Upper lobe of right lung (tissue), 1 donor: ENCODE data around the gene TACC2. TPM values are rescaled to one million over a fixed set of nuclear protein-coding genes. Genes with fewer than 3 reads are reported as not detected.
A peak's percentile ranks its signal among the peaks of the same experiment; 100 is the strongest.

Source experiments
- ATAC-seq: fragments of 200-7000 bp; cut with Tn5 transposase; one replicate; pipeline ENCODE4 v1.9.1; 2020; ENCODE audit warnings: mild to moderate bottlenecking, moderate library complexity
- DNase-seq: peaks from one replicate; pipeline ENCODE4 v3.0.0-alpha.2; 2020
- H3K27ac ChIP-seq: fragments of 200-600 bp; one replicate; pipeline ENCODE4 v1.8.0; 2022
- H3K27me3 ChIP-seq: fragments of 200-600 bp; one replicate; pipeline ENCODE4 v1.8.0; 2022; ENCODE audit warnings: mild to moderate bottlenecking
- H3K36me3 ChIP-seq: fragments of 200-600 bp; one replicate; pipeline ENCODE4 v1.8.0; 2022
- H3K4me1 ChIP-seq: fragments of 200-600 bp; one replicate; pipeline ENCODE4 v1.8.0; 2022
- H3K4me3 ChIP-seq: fragments of 200-600 bp; one replicate; pipeline ENCODE4 v1.8.0; 2022; ENCODE audit warnings: mild to moderate bottlenecking
- H3K9me3 ChIP-seq: fragments of 200-600 bp; one replicate; pipeline ENCODE4 v1.8.0; 2022
- CTCF ChIP-seq: fragments of 200-600 bp; IDR thresholded peaks from one replicate; pipeline ENCODE4 v1.8.0; 2022; ENCODE audit warnings: antibody characterized with exemption
- intact Hi-C: fragments of 100-400 bp; cut with DNase I; formaldehyde crosslinking; loops from one replicate; pipeline ENCODE4 v1.11.0; 2022
- total RNA-seq: library from RNA; stranded (reverse); fragmentation: NEBNext Ultra II Directional; extraction: Animal tissue kit (Norgen Biotek cat#: 25700); gene quantifications from one replicate; pipeline ENCODE4 v1.2.1, GENCODE V29; 2021
- donor health status: DM: no; HTN: yes; CAD: no; lungs with severe emphysema.

The TACC2 gene
- total RNA-seq, 1 donor from 2014 or later, result 236 TPM

DNA sequence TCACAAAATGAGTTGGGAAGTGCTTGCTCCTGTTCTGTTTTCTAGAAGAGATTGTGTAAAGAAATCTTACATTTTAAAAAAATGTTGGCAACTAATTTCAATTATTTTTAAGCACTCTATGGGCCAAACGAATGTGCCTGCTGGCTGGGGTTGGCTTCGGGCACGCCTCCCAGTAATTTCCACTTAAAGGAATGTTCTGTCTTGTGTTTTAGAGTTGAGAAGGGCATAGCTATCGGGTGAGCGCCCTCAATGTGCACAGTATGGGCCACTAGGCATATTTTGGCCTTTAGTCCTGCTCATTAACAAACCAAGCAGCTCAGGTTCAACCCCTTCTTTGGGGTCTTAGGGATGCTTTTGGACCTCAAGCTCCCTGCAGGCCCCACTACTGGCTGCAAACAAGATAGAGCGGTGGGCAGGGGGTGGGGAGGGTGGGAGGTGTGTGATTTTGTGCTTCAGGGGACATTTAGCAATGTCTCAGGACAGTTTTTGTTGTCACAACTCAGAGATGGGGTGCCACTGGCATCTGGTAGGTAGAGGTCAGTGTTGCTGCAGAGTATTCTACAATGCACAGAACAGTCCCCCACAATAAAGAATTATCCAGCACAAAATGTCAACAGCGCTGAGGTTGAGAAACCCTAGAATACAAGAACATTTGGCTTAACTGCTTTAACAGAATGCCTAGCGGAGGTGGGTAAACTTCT lies 40.7 kb downstream of the TACC2 start:
- no peak for TF ChIP-seq CTCF
- H3K9me3 ChIP-seq, result no peaks in the 10 kb centered on the region
- H3K36me3 ChIP-seq, result no peaks in the 10 kb centered on the region
- H3K27ac ChIP-seq, result peak overlapping the region; percentile 1
- ATAC-seq (peak; percentile 67), DNase-seq (no peak)
- H3K4me1 ChIP-seq, result peaks cover 8% of the 10 kb centered on the region
- intact Hi-C loops, result no loop called here
- no peaks in the 10 kb centered on the region for H3K27me3 ChIP-seq
- H3K4me3 ChIP-seq, result no peak overlapping the region

DNA sequence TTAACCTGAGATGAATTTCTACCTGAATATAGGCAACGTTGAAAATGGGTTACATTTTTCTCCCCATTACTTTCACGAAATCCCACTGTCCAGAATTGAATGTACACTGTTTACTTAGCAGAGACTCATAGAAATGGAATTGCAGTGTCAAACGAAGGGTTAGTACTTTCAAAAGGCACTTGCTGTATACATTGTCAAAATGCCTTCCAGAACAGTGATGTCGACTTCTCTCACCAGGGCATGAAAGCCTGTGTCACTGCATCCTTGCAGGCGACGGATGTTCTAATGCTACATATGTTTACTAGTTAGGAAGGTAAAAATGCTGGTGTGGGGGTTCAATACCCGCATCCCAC lies 41.2 kb downstream of the TACC2 start:
- Histone ChIP-seq H3K36me3 (no peaks in the 10 kb centered on the region), H3K27me3 (no peaks in the 10 kb centered on the region), H3K4me3 (no peak overlapping the region), H3K4me1 (peaks cover 8% of the 10 kb centered on the region), H3K9me3 (no peaks in the 10 kb centered on the region), H3K27ac (peak overlapping the region; percentile 1)
- DNase-seq (no peak), ATAC-seq (no peak)
- intact Hi-C loops, result no loop called here
- no peak for TF ChIP-seq CTCF

GRCh38 chr10:122033224-122033926 lies 44.4 kb downstream of the TACC2 start:
- Histone ChIP-seq H3K4me3 (no peak overlapping the region), H3K4me1 (peaks cover 8% of the 10 kb centered on the region), H3K27ac (no peak overlapping the region), H3K36me3 (no peaks in the 10 kb centered on the region), H3K9me3 (no peaks in the 10 kb centered on the region), H3K27me3 (no peaks in the 10 kb centered on the region)
- DNase-seq, result no peak
- intact Hi-C loops, result no loop called here
- ATAC-seq, result peak; percentile 91
- TF ChIP-seq CTCF, result no peak

GRCh38 chr10:122034149-122034756 lies 45.3 kb downstream of the TACC2 start:
- TF ChIP-seq CTCF, result no peak
- Histone ChIP-seq H3K36me3 (no peaks in the 10 kb centered on the region), H3K27ac (no peak overlapping the region), H3K27me3 (no peaks in the 10 kb centered on the region), H3K4me3 (no peak overlapping the region), H3K4me1 (peaks cover 7% of the 10 kb centered on the region), H3K9me3 (no peaks in the 10 kb centered on the region)
- ATAC-seq, result no peak
- intact Hi-C loops, result no loop called here
- peak; percentile 33 for DNase-seq

GRCh38 chr10:122040786-122041185 lies 51.8 kb downstream of the TACC2 start:
- H3K9me3 ChIP-seq, result no peaks in the 10 kb centered on the region
- H3K36me3 ChIP-seq, result no peaks in the 10 kb centered on the region
- no peaks in the 10 kb centered on the region for H3K27me3 ChIP-seq
- no peak overlapping the region for H3K27ac ChIP-seq
- TF ChIP-seq CTCF, result no peak
- intact Hi-C loops, result no loop called here
- no peaks in the 10 kb centered on the region for H3K4me1 ChIP-seq
- DNase-seq, result no peak
- no peak overlapping the region for H3K4me3 ChIP-seq
- no peak for ATAC-seq
